Loucy (cell line): Measurements from ENCODE around the gene TMEM139.
A peak's percentile ranks its signal among the peaks of the same experiment; 100 is the strongest.

Source experiments
- H2AFZ ChIP-seq: fragments of 200-600 bp; sonication (generic); 2 replicates; pipeline ENCODE4 v1.6.0; 2016; ENCODE audit warnings: antibody characterized with exemption, mild to moderate bottlenecking, low read length, moderate library complexity
- H3F3A ChIP-seq: fragments of 200-600 bp; 2 replicates; pipeline ENCODE4 v1.6.0; 2016; ENCODE audit warnings: antibody characterized with exemption, low read depth, mild to moderate bottlenecking
- H3K27me3 ChIP-seq: fragments of 200-600 bp; sonication (generic); 2 replicates; pipeline ENCODE4 v1.6.1; 2014; ENCODE audit warnings: low read length, mild to moderate bottlenecking; ENCODE audit not compliant: insufficient read depth, poor library complexity, severe bottlenecking
- H3K36me3 ChIP-seq: fragments of 200-600 bp; sonication (generic); 2 replicates; pipeline ENCODE4 v1.6.1; 2016; ENCODE audit warnings: low read length; ENCODE audit not compliant: insufficient read depth
- H3K4me1 ChIP-seq: fragments of 200-600 bp; sonication (generic); 2 replicates; pipeline ENCODE4 v1.5.1; 2014; ENCODE audit warnings: low read length, mild to moderate bottlenecking; ENCODE audit not compliant: insufficient read depth, poor library complexity, severe bottlenecking
- H3K4me2 ChIP-seq: fragments of 200-600 bp; sonication (generic); 2 replicates; pipeline ENCODE4 v1.6.0; 2014; ENCODE audit warnings: antibody characterized with exemption, low read length, low read depth, mild to moderate bottlenecking; ENCODE audit not compliant: poor library complexity, severe bottlenecking
- H3K4me3 ChIP-seq: fragments of 200-600 bp; sonication (generic); 2 replicates; pipeline ENCODE4 v1.5.1; 2014; ENCODE audit warnings: low read length, mild to moderate bottlenecking, mixed read lengths; ENCODE audit not compliant: poor library complexity, severe bottlenecking
- H3K79me2 ChIP-seq: fragments of 200-600 bp; sonication (generic); 2 replicates; pipeline ENCODE4 v1.6.1; 2014; ENCODE audit warnings: low read length; ENCODE audit not compliant: insufficient read depth
- H3K9ac ChIP-seq: fragments of 200-600 bp; sonication (generic); 2 replicates; pipeline ENCODE4 v1.6.0; 2014; ENCODE audit warnings: mild to moderate bottlenecking, low read depth, low read length, moderate library complexity; ENCODE audit not compliant: poor library complexity, severe bottlenecking
- H3K9me2 ChIP-seq: fragments of 200-600 bp; sonication (generic); replicated peaks from 2 replicates; pipeline ENCODE4 v1.6.1; 2016; ENCODE audit warnings: low read depth, low read length, mixed read lengths
- H3K9me3 ChIP-seq: fragments of 200-600 bp; sonication (generic); 2 replicates; pipeline ENCODE4 v1.6.1; 2014; ENCODE audit warnings: mild to moderate bottlenecking, antibody characterized with exemption, low read length, low read depth; ENCODE audit not compliant: insufficient read depth
- H4K20me1 ChIP-seq: fragments of 200-600 bp; sonication (generic); 2 replicates; pipeline ENCODE4 v1.6.0; 2014; ENCODE audit warnings: antibody characterized with exemption, low read length, mild to moderate bottlenecking; ENCODE audit not compliant: insufficient read depth, poor library complexity, severe bottlenecking
- EZH2phosphoT487 ChIP-seq: fragments of 200-600 bp; IDR thresholded peaks from 2 replicates; pipeline ENCODE4 v1.6.1; 2018; ENCODE audit warnings: antibody characterized with exemption, mild to moderate bottlenecking, moderate library complexity, borderline replicate concordance
- TF ChIP-seq, protein P1 (sequence below): fragments of 200-600 bp; sonication (generic); conservative IDR thresholded peaks from 2 replicates; pipeline ENCODE4 v1.5.1; 2014; ENCODE audit warnings: mild to moderate bottlenecking, antibody characterized with exemption, low read length

TMEM139 gene

DNA sequence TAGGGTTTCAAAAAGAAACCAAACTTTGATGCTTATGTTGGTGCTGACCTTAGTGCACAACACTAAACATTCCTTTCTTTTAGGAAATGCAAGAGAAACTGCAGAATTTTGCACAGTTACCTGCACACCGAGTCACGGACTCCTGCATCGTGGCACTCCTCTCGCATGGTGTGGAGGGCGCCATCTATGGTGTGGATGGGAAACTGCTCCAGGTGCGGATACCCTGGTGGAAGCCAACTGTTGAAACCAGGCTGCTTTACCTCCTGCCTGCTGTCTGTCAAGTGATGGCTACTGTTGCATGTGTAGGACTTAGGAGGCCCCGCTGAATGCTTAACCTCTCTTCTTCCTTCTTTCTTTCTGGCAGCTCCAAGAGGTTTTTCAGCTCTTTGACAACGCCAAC lies 15.1 kb downstream of the TMEM139 start:
- Histone ChIP-seq H3F3A (no peaks in the 10 kb centered on the region), H2AFZ (no peak overlapping the region), H3K4me2 (no peak overlapping the region), H3K9me2 (no peaks in the 10 kb centered on the region), H3K27me3 (no peaks in the 10 kb centered on the region), H3K4me3 (no peak overlapping the region), H4K20me1 (peaks cover 23% of the 10 kb centered on the region), H3K4me1 (peaks cover 24% of the 10 kb centered on the region), H3K9me3 (no peaks in the 10 kb centered on the region), H3K79me2 (peaks cover 34% of the 10 kb centered on the region), H3K9ac (no peak overlapping the region), H3K36me3 (peaks cover 89% of the 10 kb centered on the region)
- TF ChIP-seq, protein P1, sequence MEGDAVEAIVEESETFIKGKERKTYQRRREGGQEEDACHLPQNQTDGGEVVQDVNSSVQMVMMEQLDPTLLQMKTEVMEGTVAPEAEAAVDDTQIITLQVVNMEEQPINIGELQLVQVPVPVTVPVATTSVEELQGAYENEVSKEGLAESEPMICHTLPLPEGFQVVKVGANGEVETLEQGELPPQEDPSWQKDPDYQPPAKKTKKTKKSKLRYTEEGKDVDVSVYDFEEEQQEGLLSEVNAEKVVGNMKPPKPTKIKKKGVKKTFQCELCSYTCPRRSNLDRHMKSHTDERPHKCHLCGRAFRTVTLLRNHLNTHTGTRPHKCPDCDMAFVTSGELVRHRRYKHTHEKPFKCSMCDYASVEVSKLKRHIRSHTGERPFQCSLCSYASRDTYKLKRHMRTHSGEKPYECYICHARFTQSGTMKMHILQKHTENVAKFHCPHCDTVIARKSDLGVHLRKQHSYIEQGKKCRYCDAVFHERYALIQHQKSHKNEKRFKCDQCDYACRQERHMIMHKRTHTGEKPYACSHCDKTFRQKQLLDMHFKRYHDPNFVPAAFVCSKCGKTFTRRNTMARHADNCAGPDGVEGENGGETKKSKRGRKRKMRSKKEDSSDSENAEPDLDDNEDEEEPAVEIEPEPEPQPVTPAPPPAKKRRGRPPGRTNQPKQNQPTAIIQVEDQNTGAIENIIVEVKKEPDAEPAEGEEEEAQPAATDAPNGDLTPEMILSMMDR, result peak; percentile 91
- no peak for TF ChIP-seq EZH2phosphoT487

DNA sequence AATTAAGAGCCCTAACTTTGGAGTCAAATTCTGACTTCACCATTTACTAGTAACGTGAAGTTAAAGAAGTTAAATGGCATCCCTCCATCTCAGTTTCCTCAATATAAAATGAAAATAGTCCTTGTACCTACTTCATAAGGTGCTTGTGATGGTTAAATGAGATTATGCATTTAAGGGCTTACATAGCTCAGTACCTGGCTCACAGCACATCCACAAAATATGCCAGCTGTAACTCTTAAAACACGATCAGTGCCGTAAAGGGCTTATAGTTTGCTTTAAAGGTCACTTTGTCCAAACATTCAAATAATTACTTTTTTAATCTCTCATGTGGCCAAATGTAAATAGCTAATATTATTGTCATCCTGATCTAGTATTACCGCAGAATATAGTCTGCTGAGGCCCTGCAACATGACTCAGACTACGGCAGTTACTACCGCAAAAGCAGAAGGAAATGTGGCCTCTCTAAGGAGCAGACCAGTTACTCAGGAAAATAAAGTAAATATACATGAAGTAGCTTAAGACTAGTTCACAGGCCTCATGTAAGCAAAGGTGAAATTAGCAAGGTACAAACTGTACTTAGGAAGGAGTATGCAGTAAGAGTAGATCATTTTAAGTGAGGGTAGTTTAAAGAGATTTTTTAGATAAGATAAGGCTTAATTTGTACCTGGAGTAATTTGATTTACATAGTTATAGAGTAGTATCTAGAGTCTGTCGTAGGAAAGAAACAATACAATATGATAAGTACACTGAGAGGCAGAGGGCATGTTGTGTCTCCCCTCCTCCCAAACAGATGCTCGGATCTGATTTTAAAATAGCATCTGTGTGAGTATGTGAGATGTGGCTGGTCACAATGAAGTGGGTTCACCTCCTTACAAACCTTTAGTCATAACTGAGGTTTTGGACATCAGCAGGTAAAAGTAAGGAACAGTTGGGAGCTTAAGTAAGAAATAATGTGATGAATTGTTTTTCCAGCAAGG lies 16.5 kb downstream of the TMEM139 start:
- H3F3A ChIP-seq, result no peaks in the 10 kb centered on the region
- no peak overlapping the region for H3K4me3 ChIP-seq
- TF ChIP-seq, protein P1, result no peak
- no peak for TF ChIP-seq EZH2phosphoT487
- peaks cover 89% of the 10 kb centered on the region for H3K36me3 ChIP-seq
- peaks cover 25% of the 10 kb centered on the region for H3K79me2 ChIP-seq
- peaks cover 21% of the 10 kb centered on the region for H4K20me1 ChIP-seq
- H3K27me3 ChIP-seq, result no peaks in the 10 kb centered on the region
- no peak overlapping the region for H3K4me2 ChIP-seq
- no peaks in the 10 kb centered on the region for H3K9me2 ChIP-seq
- no peak overlapping the region for H2AFZ ChIP-seq
- no peaks in the 10 kb centered on the region for H3K9me3 ChIP-seq
- no peak overlapping the region for H3K9ac ChIP-seq
- H3K4me1 ChIP-seq, result peaks cover 10% of the 10 kb centered on the region

DNA sequence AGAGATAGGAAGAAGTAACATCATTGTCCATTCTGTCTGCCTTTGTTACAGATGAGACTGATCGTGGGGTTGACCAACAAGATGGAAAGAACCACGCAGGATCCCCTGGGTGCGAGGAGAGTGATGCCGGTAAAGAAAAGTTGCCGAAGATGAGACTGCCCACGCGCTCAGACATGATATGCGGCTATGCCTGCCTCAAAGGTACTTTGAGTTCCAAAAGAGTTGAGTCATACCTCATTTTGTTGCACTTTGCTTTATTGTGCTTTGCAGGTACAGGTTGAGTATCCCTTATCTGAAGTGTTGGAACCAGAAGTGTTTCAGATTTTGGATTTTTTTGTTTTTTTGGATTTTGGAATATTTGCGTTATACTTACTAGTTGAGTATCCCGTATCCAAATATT lies 19.0 kb downstream of the TMEM139 start:
- H3F3A ChIP-seq, result no peaks in the 10 kb centered on the region
- H3K27me3 ChIP-seq, result no peaks in the 10 kb centered on the region
- no peaks in the 10 kb centered on the region for H3K9me2 ChIP-seq
- H2AFZ ChIP-seq, result no peak overlapping the region
- H4K20me1 ChIP-seq, result peaks cover 9% of the 10 kb centered on the region
- no peak for TF ChIP-seq EZH2phosphoT487
- TF ChIP-seq, protein P1, result no peak
- H3K9ac ChIP-seq, result no peak overlapping the region
- no peak overlapping the region for H3K4me3 ChIP-seq
- H3K4me2 ChIP-seq, result no peak overlapping the region
- H3K9me3 ChIP-seq, result no peaks in the 10 kb centered on the region
- no peaks in the 10 kb centered on the region for H3K4me1 ChIP-seq
- H3K36me3 ChIP-seq, result peaks cover 87% of the 10 kb centered on the region
- H3K79me2 ChIP-seq, result peaks cover 10% of the 10 kb centered on the region; the same call in 1 of the 2 replicates
